Heart right ventricle (tissue), 16 donors: ENCODE results near the gene GADD45GIP1. TPM values are rescaled to one million over a fixed set of nuclear protein-coding genes. Genes with fewer than 3 reads are reported as not detected.

Source experiments
- ATAC-seq, 8 donors: fragments of 200-7000 bp; cut with Tn5 transposase; one replicate each; pipeline ENCODE4 v1.9.1; 2020; ENCODE audit warnings: mild to moderate bottlenecking in 8 of 8, moderate library complexity in 8 of 8, moderate number of reproducible peaks in 1 of 8
- DNase-seq, 2 donors: peaks; one replicate each; pipeline ENCODE4 v3.0.0-alpha.2; 2020
- H3K27ac ChIP-seq, 10 donors: fragments of 200-600 bp; sonication (generic) in 2 of 10; one replicate each; pipeline versions ENCODE4 v1.5.0 to v1.8.0; 2020 to 2022; ENCODE audit warnings: mild to moderate bottlenecking in 3 of 10
- H3K27me3 ChIP-seq, 7 donors: fragments of 200-600 bp; one replicate each; pipeline ENCODE4 v1.8.0; 2021 to 2022; ENCODE audit warnings: mild to moderate bottlenecking in 2 of 7
- H3K36me3 ChIP-seq, 9 donors: fragments of 200-600 bp; sonication (generic) in 1 of 9; one replicate each; pipeline versions ENCODE4 v1.5.0 to v1.8.0; 2020 to 2022; ENCODE audit warnings: mild to moderate bottlenecking in 2 of 9
- H3K4me1 ChIP-seq, 9 donors: fragments of 200-600 bp; sonication (generic) in 1 of 9; one replicate each; pipeline versions ENCODE4 v1.5.0 to v1.8.0; 2020 to 2022; ENCODE audit warnings: mild to moderate bottlenecking in 4 of 9
- H3K4me3 ChIP-seq, 10 donors: fragments of 200-600 bp; sonication (generic) in 2 of 10; one replicate each; pipeline versions ENCODE4 v1.5.0 to v1.8.0; 2020 to 2022; ENCODE audit warnings: mild to moderate bottlenecking in 7 of 10, moderate library complexity in 2 of 10
- H3K9me3 ChIP-seq, 11 donors: fragments of 200-600 bp in 10 of 11; sonication (generic) in 2 of 11; one replicate each; pipeline versions ENCODE4 v1.5.0 to v1.8.0; 2013 to 2022; ENCODE audit warnings: mild to moderate bottlenecking in 2 of 11, control low read depth in 1 of 11, moderate library complexity in 1 of 11
- WGBS, 2 donors: extraction: QIAGEN DNeasy Blood & Tissue Kit; methylation state at CpG; one replicate each; pipeline ENCODE4 v1.1.7; 2013; ENCODE audit warnings: inconsistent platforms in 1 of 2; 5-methylcytosine and 5-hydroxymethylcytosine counted together
- intact Hi-C, 10 donors: fragments of 100-400 bp; cut with DNase I; formaldehyde crosslinking; loops; one replicate each; pipeline versions ENCODE4 v1.11.1 to v1.14.2; 2022
- polyA plus RNA-seq, 2 donors: library from polyadenylated mRNA; stranded (reverse); fragments of 200-250 nt; gene quantifications; one replicate each; pipeline ENCODE4 v1.2.3, GENCODE V29; 2013
- total RNA-seq, 10 donors: library from RNA; stranded (reverse); fragmentation: NEBNext Ultra II Directional in 3 of 10; extraction: Animal tissue kit (Norgen Biotek cat#: 25700) in 3 of 10; gene quantifications; one replicate each; pipeline versions ENCODE4 v1.2.1 to v1.2.4, GENCODE V29; 2021 to 2023
- TF ChIP-seq, protein P1 (sequence below), 9 donors: fragments of 200-600 bp; sonication (generic) in 2 of 9; IDR thresholded peaks; one replicate each; pipeline versions ENCODE4 v1.5.0 to v1.8.0; 2021 to 2022; ENCODE audit warnings: antibody characterized with exemption in 9 of 9, mild to moderate bottlenecking in 5 of 9, moderate library complexity in 1 of 9
- donor health status: Arrhythmogenic right ventricular cardiomyopathy.
- donor health status: ischemic (EF 13 %, LVEDD 7.1; RV severe dilation, severe dysfunction).
- donor health status: healthy with polysubstance abuse.
- donor health status: DM: no; HTN: yes; CAD: no.
- donor health status: DM: no; HTN: no; CAD: no.
- donor health status: ischemic (EF 25% LVEDD 6.9; RV normal size, moderate dysfunction).
- donor health status: ischemic (EF 25% LVEDD 5.7; RV mildly dilated, moderate dysfunction).
- donor health status: healthy.
- donor health status: DM: yes; HTN: yes; CAD: no.
- donor health status: Ischemic cardiomyopathy.
- donor health status: ischemic (EF 35%, LVEDD 5.7; RV mildly dilated, moderate dysfunction).
- donor health status: nonischemic (EF 11% LVEDD 7.7; RV severe dilation, severe dysfunction).
- donor health status: DM: yes; HTN: yes; CAD: no.
- donor health status: PGD.
- donor health status: ischemic (EF 29% LVEDD 5.4; RV normal size, mild dysfunction).
- donor health status: nonischemic (EF 23%, LVEDD 6.1; RV moderate dilation, normal function).

Gene GADD45GIP1
- total and polyA plus RNA-seq, 12 donors: 18.4 to 237 (median 22.1) TPM

- H3K9me3 ChIP-seq: no peaks in the 10 kb centered on the region
- ATAC-seq: peak in 3 of 8 donors; percentile 6 to 19 (median 12)
Observed at GRCh38 chr19:12974301-12975220, 17.5 kb upstream of the GADD45GIP1 start.

GRCh38 chr19:12973236-12973635 lies 16.2 kb upstream of the GADD45GIP1 start:
- TF ChIP-seq, protein P1, sequence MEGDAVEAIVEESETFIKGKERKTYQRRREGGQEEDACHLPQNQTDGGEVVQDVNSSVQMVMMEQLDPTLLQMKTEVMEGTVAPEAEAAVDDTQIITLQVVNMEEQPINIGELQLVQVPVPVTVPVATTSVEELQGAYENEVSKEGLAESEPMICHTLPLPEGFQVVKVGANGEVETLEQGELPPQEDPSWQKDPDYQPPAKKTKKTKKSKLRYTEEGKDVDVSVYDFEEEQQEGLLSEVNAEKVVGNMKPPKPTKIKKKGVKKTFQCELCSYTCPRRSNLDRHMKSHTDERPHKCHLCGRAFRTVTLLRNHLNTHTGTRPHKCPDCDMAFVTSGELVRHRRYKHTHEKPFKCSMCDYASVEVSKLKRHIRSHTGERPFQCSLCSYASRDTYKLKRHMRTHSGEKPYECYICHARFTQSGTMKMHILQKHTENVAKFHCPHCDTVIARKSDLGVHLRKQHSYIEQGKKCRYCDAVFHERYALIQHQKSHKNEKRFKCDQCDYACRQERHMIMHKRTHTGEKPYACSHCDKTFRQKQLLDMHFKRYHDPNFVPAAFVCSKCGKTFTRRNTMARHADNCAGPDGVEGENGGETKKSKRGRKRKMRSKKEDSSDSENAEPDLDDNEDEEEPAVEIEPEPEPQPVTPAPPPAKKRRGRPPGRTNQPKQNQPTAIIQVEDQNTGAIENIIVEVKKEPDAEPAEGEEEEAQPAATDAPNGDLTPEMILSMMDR (IDR thresholded peaks at IDR 0.05): no peak
- intact Hi-C loops: loop anchor here in 8 of 10 donors (10.0 kb wide), 6 partner anchors 192 to 752 kb away; no protein-coding TSS in a partner anchor
- Histone ChIP-seq H3K4me3 (no peak overlapping the region), H3K9me3 (no peaks in the 10 kb centered on the region), H3K27ac (no peak overlapping the region), H3K36me3 (no peaks in the 10 kb centered on the region), H3K27me3 (no peaks in the 10 kb centered on the region), H3K4me1 (peaks cover 0 to 34% (median 9%) of the 10 kb centered on the region in 9 donors)
- 79 to 80% methylated on average over 16 of the region's 16 CpGs for WGBS, 2 donors
- DNase-seq (no peak), ATAC-seq (no peak)

More at GRCh38 chr19:12974301-12975220, 17.5 kb upstream of the GADD45GIP1 start:
- intact Hi-C loops: loop anchor here (2.0 to 10.0 kb wide), 11 partner anchors 118 to 750 kb away; no protein-coding TSS in a partner anchor
- DNase-seq: no peak
- Histone ChIP-seq H3K27me3 (no peaks in the 10 kb centered on the region), H3K36me3 (no peaks in the 10 kb centered on the region), H3K27ac (peak overlapping the region in 1 of 10 donors; percentile 9), H3K4me3 (no peak overlapping the region), H3K4me1 (peaks cover 0 to 28% (median 9%) of the 10 kb centered on the region in 9 donors)
- 68 to 74% methylated on average over 19 of the region's 19 CpGs for WGBS, 2 donors
- TF ChIP-seq, protein P1 (IDR thresholded peaks at IDR 0.05): no peak

GRCh38 chr19:12970070-12970820 lies 13.2 kb upstream of the GADD45GIP1 start:
- 81 to 86% methylated on average over 7 of the region's 7 CpGs for WGBS, 2 donors
- ATAC-seq: no peak
- intact Hi-C loops: loop anchor here in 8 of 10 donors (10.0 kb wide), 6 partner anchors 195 to 755 kb away; no protein-coding TSS in a partner anchor
- Histone ChIP-seq H3K4me1 (peaks cover 2 to 28% (median 5%) of the 10 kb centered on the region in 9 donors), H3K9me3 (no peaks in the 10 kb centered on the region), H3K27me3 (no peaks in the 10 kb centered on the region), H3K4me3 (peak overlapping the region in 4 of 10 donors; percentile 4 to 26 (median 15)), H3K27ac (peak overlapping the region; percentile 50 to 87 (median 80)), H3K36me3 (no peaks in the 10 kb centered on the region)
- no peak for DNase-seq
- TF ChIP-seq, protein P1 (IDR thresholded peaks at IDR 0.05): no peak
